Loucy (cell line): ENCODE measurements around the gene COQ8B.
"Not testable (repeated sequence)": the region's sequence is repeated elsewhere in the genome, so short reads cannot be mapped to it uniquely, and the experiment has no call there.

Experiments used
- EZH2phosphoT487 ChIP-seq: fragments of 200-600 bp; IDR thresholded peaks from 2 replicates; pipeline ENCODE4 v1.6.1; 2018; ENCODE audit warnings: antibody characterized with exemption, mild to moderate bottlenecking, moderate library complexity, borderline replicate concordance
- TF ChIP-seq, protein P1 (sequence below): fragments of 200-600 bp; sonication (generic); conservative IDR thresholded peaks from 2 replicates; pipeline ENCODE4 v1.5.1; 2014; ENCODE audit warnings: mild to moderate bottlenecking, antibody characterized with exemption, low read length

DNA sequence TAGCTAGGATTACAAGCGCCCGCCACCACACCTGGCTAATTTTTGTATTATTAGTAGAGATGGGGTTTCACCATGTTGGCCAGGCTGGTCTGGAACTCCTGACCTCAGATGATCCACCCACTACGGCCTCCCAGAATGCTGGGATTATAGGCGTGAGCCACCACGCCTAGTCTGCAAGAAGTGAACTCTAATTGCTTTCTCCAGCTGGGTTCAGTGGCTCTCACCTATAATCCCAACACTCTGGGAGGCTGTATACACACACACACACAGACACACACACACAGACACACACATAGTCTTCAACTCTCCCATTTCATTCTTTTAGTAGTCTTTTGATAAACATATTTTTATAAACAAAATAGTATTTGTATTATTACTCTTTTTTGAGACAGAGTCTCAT, 13.4 kb upstream of the COQ8B start:
- TF ChIP-seq, protein P1, sequence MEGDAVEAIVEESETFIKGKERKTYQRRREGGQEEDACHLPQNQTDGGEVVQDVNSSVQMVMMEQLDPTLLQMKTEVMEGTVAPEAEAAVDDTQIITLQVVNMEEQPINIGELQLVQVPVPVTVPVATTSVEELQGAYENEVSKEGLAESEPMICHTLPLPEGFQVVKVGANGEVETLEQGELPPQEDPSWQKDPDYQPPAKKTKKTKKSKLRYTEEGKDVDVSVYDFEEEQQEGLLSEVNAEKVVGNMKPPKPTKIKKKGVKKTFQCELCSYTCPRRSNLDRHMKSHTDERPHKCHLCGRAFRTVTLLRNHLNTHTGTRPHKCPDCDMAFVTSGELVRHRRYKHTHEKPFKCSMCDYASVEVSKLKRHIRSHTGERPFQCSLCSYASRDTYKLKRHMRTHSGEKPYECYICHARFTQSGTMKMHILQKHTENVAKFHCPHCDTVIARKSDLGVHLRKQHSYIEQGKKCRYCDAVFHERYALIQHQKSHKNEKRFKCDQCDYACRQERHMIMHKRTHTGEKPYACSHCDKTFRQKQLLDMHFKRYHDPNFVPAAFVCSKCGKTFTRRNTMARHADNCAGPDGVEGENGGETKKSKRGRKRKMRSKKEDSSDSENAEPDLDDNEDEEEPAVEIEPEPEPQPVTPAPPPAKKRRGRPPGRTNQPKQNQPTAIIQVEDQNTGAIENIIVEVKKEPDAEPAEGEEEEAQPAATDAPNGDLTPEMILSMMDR: not testable (repeated sequence)
- TF ChIP-seq EZH2phosphoT487: not testable (repeated sequence)
